HG02798 (cell line): ENCODE data around the gene TEX36.
"Not testable (repeated sequence)": the region's sequence is repeated elsewhere in the genome, so short reads cannot be mapped to it uniquely, and the experiment has no call there.

Experiments
- ATAC-seq: cut with Tn5 transposase; IDR thresholded peaks from one replicate; pipeline ENCODE4 v1.9.1; 2021; ENCODE audit warnings: mild to moderate bottlenecking; ENCODE audit not compliant: unreplicated experiment, poor library complexity

Gene TEX36

GRCh38 chr10:125692601-125693523 is 9.9 kb upstream of the TEX36 start:
- no peak for ATAC-seq

- no peak for ATAC-seq
These were observed 9.2 kb upstream of the TEX36 start for GRCh38 chr10:125692196-125692595.

GRCh38 chr10:125691160-125691981 is 8.4 kb upstream of the TEX36 start:
- ATAC-seq, result no peak

GRCh38 chr10:125689955-125690569 is 7.1 kb upstream of the TEX36 start:
- no peak for ATAC-seq

GRCh38 chr10:125687507-125688185 is 4.7 kb upstream of the TEX36 start:
- no peak for ATAC-seq

- ATAC-seq, result no peak
These were observed 1.6 kb upstream of the TEX36 start for GRCh38 chr10:125684581-125684980.

- ATAC-seq, result no peak
These were observed 858 bp upstream of the TEX36 start for GRCh38 chr10:125683821-125684220.

GRCh38 chr10:125679436-125679835 is 3.5 kb downstream of the TEX36 start:
- ATAC-seq, result no peak

GRCh38 chr10:125672884-125673283 is 10.1 kb downstream of the TEX36 start:
- no peak for ATAC-seq

- no peak for ATAC-seq
These were observed 20.4 kb downstream of the TEX36 start for GRCh38 chr10:125662584-125662983.

GRCh38 chr10:125661941-125662515 is 20.9 kb downstream of the TEX36 start:
- ATAC-seq, result no peak

- ATAC-seq, result no peak
These were observed 21.5 kb downstream of the TEX36 start for GRCh38 chr10:125661431-125661940.

GRCh38 chr10:125659071-125659470 is 23.9 kb downstream of the TEX36 start:
- no peak for ATAC-seq

- no peak for ATAC-seq
These were observed 26.4 kb downstream of the TEX36 start for GRCh38 chr10:125656523-125656922.

- not testable (repeated sequence) for ATAC-seq
These were observed 29.9 kb downstream of the TEX36 start for GRCh38 chr10:125653113-125653512.

- ATAC-seq, result no peak
These were observed 36.7 kb downstream of the TEX36 start for GRCh38 chr10:125646311-125646710.

GRCh38 chr10:125641398-125641797 is 41.6 kb downstream of the TEX36 start:
- no peak for ATAC-seq

- ATAC-seq, result no peak
These were observed 42.3 kb downstream of the TEX36 start for GRCh38 chr10:125640653-125641052.

GRCh38 chr10:125639846-125640245 is 43.1 kb downstream of the TEX36 start:
- no peak for ATAC-seq

- no peak for ATAC-seq
These were observed 44.4 kb downstream of the TEX36 start for GRCh38 chr10:125638555-125638954.
